ENCODE measurements around the gene B4GALT1. TPM values are rescaled to one million over a fixed set of nuclear protein-coding genes. Genes with fewer than 3 reads are reported as not detected.

The B4GALT1 gene
- total RNA-seq, 4 donors from 2014 or later, result 51.6 to 74.4 (median 65.3) TPM

- 1% methylated on average over 52 of the region's 53 CpGs for WGBS, 2 donors
- TF ChIP-seq CTCF (IDR thresholded peaks at IDR 0.05) (peak in 1 of 5 experiments; percentile 23), POLR2A (IDR thresholded peaks at IDR 0.05) (peak; percentile 57 to 86), EP300 (IDR thresholded peaks at IDR 0.05) (peak; percentile 88 to 97)
- Histone ChIP-seq H3K27ac (peak within 1 kb of the TSS; percentile 76 to 96 (median 94)), H3K36me3 (peaks cover 0 to 24% (median under 1%) of the 10 kb centered on the region in 3 donors), H3K27me3 (no peaks in the 10 kb centered on the region), H3K9me3 (no peaks in the 10 kb centered on the region), H3K4me3 (peak within 1 kb of the TSS; percentile 67 to 82 (median 74)), H3K4me1 (peaks cover 0 to 33% (median 6%) of the 10 kb centered on the region in 4 donors)
- peak; percentile 93 for DNase-seq (ENCODE audit: low spot score in 2 of 2)
Measured at GRCh38 chr9:33076046-33077004, 90.8 kb downstream of the B4GALT1 start, which contains the start of gene SMU1. Gene SMU1 (minus strand): TSS chr9:33076674. CDS start chr9:33076608, 66 bp downstream.

- no peak for TF ChIP-seq EP300 (IDR thresholded peaks at IDR 0.05)
- no peak for TF ChIP-seq POLR2A (IDR thresholded peaks at IDR 0.05)
- no peak for TF ChIP-seq CTCF (IDR thresholded peaks at IDR 0.05)
- Histone ChIP-seq H3K36me3 (peaks cover 0 to 78% (median 4%) of the 10 kb centered on the region in 3 donors), H3K27ac (no peak overlapping the region), H3K4me3 (no peak overlapping the region), H3K27me3 (no peaks in the 10 kb centered on the region), H3K4me1 (peaks cover 0 to 19% (median 0%) of the 10 kb centered on the region in 4 donors), H3K9me3 (no peaks in the 10 kb centered on the region)
- DNase-seq (ENCODE audit: low spot score in 2 of 2), result no peak
- WGBS, 2 donors, result 53 to 56% methylated on average over 1 of the region's 1 CpG
Measured at GRCh38 chr9:33068991-33069390, 98.1 kb downstream of the B4GALT1 start.

- no peak overlapping the region for H3K27ac ChIP-seq
- H3K9me3 ChIP-seq, result no peaks in the 10 kb centered on the region
- H3K36me3 ChIP-seq, result peaks cover 0 to 90% (median 12%) of the 10 kb centered on the region in 3 donors
- TF ChIP-seq EP300 (IDR thresholded peaks at IDR 0.05) (no peak), CTCF (IDR thresholded peaks at IDR 0.05) (no peak), POLR2A (IDR thresholded peaks at IDR 0.05) (no peak)
- peaks cover 0 to 16% (median 0%) of the 10 kb centered on the region in 4 donors for H3K4me1 ChIP-seq
- H3K4me3 ChIP-seq, result no peak overlapping the region
- DNase-seq (ENCODE audit: low spot score in 2 of 2), result no peak
- WGBS, 2 donors, result 80 to 87% methylated on average over 5 of the region's 5 CpGs
- no peaks in the 10 kb centered on the region for H3K27me3 ChIP-seq
Measured at GRCh38 chr9:33065157-33066076, 101.7 kb downstream of the B4GALT1 start.

Small RNA genes lying within 50 kb of the gene (small RNA-seq; reads per million reads assigned to genes)
- not detected for gene RNU4ATAC15P

Other genes starting within 250 kb of the B4GALT1 start
- gene APTX, start 165.7 kb downstream of the B4GALT1 start, total RNA-seq, result 10 to 100 TPM; 22.8 to 48.7 (median 33.4) TPM
- gene DNAJA1, start 142.1 kb downstream of the B4GALT1 start, total RNA-seq, result 10 to 100 TPM; 58.1 to 81.6 (median 72.3) TPM
- 10 to 100 TPM; 15.1 to 19.9 (median 16.8) TPM for gene SMU1, start 90.7 kb downstream of the B4GALT1 start, total RNA-seq
- not detected for gene SPINK4, start 72.8 kb upstream of the B4GALT1 start, total RNA-seq
- 100 to 1,000 TPM; 108 to 134 (median 123) TPM for gene BAG1, start 97.4 kb upstream of the B4GALT1 start, total RNA-seq
- 10 to 100 TPM; 56.1 to 67.4 (median 59.3) TPM for gene CHMP5, start 97.7 kb upstream of the B4GALT1 start, total RNA-seq
- gene NFX1, start 123.2 kb upstream of the B4GALT1 start, total RNA-seq, result 10 to 100 TPM; 35.2 to 45.9 (median 40.5) TPM
- 10 to 100 TPM; 14.1 to 51.6 (median 31.0) TPM for gene AQP7, start 235.2 kb upstream of the B4GALT1 start, total RNA-seq